HG03442 (cell line): ENCODE measurements around the gene CELF2.
A peak's percentile ranks its signal among the peaks of the same experiment; 100 is the strongest.
"Not testable (repeated sequence)": the region's sequence is repeated elsewhere in the genome, so short reads cannot be mapped to it uniquely, and the experiment has no call there.

Experiments
- ATAC-seq: cut with Tn5 transposase; IDR thresholded peaks from one replicate; pipeline ENCODE4 v1.9.1; 2021; ENCODE audit warnings: mild to moderate bottlenecking, moderate library complexity; ENCODE audit not compliant: unreplicated experiment

Gene CELF2

DNA sequence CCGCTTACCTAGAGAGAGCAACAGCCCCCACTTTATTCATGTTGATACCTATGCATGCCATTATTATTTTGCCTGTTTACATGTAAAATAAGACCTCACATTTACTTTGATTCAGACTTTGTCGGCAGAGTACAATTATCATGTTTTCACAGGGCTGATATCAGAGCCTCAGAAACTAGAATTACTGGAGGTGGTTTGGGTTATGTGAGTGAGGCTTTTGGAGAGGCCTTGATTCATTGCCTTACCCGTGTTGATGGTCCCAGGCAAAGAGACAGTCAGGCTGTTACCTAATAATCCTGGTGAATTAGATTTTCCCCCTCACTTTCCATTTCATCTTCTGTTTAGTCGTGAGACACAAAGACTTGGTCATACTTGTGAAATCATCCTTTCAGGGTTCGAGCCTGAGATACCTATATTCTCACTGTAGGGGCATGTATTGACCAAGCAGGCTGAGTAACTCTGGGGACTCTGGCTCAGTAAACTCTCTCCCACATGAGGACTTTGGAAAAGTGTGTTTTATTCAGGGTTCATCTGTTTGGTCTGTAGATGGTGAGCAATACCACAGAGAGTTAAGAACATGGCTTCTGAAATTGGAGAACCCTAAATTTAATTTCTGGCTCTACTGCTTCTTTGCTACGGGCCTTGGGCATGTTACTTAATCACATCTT is 150.9 kb downstream of the CELF2 start:
- ATAC-seq = no peak

DNA sequence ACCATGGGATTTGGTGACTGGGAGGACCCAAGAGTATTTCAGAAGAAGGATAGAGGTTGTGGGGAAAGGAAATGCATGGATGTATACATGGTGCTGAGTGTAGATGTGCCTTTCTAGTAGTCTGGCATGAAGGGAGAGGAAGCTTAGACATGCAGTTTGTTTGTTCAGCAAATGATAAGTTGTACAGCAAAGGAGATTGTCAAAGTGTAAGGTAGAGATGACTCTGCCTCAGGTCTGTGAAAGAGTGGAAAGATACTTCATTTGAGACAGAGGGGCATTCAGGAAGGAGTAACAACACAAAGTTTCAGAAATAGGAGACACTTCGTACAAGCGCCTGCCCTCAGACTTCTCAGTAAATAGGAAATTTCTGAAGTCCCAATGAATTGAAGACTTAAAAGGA is 152.3 kb downstream of the CELF2 start:
- no peak for ATAC-seq

DNA sequence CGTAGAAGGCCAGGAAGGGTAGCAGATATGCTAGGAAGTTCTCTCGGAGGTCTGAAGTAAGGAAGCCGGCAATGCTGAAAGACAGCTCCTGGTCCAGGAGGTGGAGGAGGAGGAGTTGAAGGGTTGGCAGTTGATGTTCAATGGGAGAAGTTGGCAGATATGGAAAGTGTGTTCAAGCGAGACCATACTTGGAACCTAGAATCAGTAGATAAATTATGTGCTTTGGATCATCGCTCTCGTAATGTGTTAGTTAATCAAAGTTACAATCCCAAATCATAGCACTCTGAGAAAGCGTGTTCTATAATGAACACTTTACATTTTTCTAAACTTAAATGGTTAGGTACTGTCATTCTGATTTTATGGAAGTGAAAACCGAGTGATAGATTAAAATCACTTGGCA is 152.9 kb downstream of the CELF2 start:
- ATAC-seq = no peak

DNA sequence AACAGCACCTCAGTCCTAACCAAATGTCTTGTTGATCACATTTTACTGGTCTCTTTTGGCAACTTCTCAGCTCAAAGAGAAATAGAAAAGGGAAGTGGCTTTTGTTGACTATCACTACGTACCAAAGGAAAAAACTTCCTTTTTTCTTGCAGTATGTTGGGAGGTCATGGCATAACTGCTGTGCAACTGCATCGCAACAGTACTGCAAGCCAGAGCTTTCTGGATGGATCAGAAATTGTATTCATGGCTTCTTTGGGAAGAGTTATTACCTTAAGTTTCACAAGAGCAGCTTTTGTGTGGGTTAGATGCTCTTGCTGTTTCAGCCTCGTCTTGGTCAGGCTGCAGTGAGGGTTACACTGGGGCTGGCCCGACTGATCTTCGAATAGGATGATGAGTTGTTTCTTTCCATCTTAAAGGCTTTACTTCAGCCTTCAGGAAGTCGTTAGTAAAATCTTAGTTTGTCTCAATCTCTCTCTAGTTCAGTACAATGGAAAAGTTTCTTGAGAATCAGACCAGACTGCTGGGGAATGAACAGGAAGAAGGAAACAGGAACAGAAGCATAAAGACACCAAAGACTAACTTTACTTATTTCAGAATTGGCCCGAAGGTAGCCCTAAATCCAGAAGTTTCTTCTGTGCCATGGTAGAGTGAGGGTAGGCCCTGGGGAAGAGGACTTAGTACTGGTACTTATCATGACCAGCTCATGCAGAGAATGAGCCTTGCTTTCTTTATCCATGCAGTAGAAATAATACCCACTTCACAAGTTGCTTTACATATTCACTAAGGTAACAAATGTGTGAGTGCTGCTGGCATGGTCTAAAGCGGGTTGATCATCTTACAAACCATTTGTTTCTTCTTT is 153.6 kb downstream of the CELF2 start:
- ATAC-seq = peak; percentile 38

DNA sequence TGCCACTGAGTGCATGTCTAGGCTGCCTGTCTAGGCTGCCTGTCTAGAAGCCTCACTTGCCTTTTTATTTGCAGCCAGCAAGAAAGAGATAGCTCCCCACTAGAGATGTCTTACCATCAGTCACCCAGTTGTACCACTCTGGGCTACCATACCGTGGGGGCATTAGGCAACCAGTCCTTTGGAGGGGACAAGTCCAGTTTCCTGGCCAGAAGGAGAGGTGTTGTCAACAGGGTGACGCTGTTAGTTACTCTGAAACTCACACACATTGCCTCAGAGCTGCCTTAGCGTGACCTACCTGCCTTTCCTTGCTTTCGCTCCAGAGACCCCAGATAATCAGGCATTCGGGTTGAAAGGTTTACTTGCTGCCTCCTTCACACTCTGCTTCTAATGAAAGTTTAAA is 155.4 kb downstream of the CELF2 start:
- no peak for ATAC-seq

DNA sequence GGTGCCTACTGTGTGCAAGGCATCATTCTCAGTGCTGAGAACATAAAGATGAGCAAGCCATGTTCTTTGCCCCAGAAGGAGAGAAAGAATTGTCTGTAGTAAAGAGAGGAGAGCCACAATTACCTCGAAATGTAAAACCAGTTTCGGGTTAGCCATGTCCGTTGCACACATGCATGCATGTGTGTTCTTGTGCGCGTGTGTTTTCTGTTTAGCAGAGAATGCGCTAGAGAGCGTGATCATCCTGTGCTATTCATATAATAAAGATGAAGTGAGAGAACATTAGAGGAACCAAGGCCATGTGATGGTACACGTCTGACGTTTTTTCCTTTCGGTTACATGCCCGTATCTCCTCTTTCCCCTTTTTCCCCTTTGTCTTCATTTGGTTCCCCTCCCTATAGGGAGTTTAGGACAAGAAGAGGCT is 158.2 kb downstream of the CELF2 start:
- ATAC-seq = peak; percentile 37

DNA sequence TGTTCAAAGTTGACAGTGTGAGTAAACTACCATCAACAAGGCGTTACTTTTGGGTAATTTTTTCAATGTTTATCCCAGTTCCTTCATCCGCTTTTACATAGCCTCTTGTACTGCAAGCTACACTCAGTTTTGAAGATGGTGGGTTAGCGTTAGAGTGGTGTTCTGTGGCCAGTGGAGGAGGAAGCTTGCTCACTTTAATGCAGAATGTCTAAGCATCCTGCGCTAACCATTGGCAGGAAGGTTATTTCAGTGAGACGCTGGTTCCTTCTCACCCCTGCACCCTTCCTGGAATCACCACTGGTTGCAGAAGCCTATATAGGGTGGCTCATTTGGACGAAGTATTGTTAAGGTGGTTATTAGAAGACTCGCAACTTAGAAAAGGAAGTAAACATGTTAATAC is 159.1 kb downstream of the CELF2 start:
- ATAC-seq = peak; percentile 9

DNA sequence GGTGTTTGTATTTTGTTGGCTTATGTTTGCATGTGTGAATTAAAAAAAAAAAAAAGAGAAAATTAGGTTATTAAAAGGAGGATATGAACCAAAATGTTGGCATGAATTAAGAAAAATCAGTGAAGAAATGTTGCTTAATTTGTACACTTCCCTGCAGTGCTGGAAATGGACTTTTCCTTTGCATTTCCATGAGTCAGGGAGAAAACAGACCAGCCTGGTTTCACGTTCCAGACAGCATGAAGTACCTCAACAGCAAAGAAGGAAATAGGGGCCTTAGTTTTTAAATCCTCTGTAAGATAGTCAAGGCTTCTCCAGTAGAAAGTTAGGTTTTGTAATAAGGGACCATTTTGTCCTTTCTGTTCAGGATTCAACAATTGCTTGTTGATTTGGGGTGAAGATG is 159.7 kb downstream of the CELF2 start:
- ATAC-seq = no peak

DNA sequence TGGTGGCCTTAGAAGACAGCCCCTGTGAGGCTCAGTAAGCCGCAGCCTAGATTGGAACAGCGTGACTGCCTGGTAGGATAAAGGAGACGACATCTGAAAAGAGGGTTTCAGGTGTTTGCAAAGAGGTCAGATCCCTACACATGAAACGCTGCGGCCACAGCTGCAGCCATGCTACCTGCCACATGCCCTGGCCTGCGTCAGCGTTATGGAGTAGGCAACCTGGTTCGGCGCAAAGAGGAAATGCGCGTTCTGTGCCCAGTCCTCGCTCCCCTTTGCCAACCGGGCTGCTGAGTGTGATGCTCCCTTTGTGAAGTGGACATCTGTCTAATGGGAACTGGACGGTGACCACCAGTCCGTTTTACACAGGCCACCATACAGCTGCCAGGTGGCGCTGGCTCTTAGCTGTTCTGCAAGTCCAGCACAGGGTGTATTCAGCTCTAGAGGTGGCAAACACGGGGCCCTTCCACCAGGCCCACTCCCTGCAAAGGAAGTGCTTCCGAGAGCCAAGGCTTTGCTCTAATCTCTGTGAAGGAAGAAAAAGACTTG is 160.3 kb downstream of the CELF2 start:
- no peak for ATAC-seq

DNA sequence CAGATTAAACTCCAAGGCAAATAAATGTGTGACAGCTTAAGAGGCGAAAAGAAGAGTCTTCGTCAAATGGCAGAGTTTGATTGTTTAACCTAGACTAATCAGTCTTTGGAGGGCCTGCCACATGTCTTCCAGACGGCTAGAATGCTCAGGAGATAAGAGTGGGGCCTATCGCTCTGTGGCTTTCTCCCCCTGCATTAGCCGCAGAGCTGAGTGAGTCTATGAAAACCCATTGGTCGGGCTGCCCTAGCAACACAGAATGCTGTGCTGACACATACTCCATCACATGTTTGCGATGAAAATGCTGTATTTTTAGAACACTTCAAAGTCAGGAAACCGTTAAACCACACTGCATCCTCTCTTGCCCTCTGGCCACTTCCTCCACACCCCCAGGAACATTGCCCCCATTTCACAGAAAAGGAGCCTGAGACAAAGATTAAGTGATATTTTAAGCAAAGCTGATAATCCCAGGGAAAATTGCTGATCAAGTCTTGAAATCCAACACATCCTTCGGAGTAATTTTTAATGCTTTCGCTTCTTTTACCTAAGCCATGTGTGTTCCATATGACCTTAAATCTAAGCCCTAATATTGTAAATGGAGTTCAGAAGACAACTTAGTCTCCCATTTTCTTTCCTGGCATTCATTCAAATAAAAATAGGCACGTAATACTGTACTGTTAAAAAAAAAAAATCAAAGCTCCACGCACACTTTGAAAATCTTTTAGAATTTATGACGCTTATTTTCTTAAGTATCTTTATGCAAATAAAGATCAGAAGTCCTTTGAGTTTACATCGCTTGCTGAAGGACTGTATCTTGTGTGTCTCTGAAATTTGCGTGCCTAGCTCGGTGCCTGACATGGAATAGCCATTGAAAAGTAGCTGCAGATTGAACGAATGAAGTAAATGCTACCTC is 161.2 kb downstream of the CELF2 start:
- ATAC-seq = peak; percentile 81

DNA sequence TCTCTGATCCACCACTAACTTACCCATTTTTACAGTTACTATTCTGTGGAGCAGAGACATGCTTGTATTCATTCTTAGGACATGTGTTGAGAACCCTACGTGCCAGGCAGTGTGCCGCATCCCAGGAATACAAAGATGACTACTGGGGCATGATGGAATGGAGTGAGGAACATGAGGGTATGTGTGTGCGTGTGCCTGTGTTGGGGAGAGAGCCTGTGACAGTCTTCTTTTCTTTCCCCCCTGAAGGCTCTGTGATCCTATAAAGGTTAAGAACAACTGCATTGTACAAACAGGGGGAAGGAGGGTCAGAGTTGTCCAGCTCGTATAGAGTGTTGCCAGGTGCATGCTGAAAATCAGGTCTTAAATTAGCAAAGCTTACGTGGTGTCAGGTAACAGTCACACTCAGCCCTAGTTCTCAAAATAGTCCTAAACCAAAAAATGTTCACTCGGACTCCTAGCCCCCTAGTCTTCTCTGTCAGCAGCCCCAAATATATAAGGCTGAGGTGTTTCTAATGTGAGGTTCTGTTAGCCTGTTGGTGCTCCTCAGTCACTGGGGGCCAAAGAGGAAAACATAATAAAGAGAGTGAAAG is 161.9 kb downstream of the CELF2 start:
- ATAC-seq = no peak

DNA sequence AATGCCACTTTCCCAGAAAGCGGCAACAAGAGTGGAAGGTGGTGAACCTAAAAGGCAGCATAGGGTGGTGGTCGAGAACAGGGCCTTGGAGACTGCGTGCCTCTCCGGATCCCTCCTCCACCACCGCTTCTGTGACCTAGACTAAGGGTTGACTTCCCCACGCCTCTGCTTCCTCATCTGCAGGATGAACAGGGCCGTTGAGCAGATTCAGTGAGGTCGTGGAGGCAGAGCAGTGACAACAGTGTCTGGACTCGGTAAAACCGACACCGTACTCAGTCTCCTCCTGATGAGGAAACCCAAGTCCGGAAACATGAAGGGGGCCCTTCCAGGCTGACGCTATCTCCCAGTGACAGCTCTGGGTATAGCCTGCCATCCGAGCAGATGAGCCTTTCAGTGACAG is 162.6 kb downstream of the CELF2 start:
- peak; percentile 18 for ATAC-seq

DNA sequence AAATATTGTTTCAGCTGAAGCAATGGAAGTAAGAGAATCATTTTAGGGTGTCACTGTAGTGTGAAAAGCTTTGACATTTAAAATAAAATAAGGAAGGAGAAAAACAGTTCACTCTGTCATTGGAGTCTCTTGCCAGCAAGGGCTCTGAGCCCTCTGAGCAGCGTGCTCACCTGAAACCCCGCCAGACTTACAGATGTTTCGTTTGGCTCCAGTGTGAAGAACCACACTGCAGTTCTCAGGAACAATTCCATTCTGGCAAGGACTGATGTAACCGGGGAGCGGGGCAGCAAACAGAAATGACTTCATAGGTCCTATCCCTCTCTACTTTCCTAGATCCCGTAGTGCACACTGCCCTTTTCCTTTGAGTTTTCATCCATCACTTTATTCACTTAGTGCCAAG is 164.3 kb downstream of the CELF2 start:
- no peak for ATAC-seq

DNA sequence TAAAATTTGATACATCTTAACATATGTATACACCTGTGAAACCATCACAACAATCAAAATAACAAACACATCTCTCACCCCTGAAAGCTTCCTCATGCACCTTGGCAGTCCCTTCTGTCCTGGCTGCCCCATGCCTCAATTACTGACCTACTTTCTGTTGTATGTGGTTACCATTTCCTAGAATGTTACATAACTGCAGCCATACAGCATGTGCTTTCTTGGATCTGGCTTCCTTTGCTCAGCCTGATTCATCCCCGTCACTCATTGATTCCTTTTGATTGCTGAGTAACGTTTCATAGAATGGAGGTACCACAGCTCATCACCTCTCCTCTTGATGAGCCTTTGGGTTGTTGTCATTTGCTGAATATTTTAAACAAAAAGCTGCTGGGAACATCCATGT is 165.3 kb downstream of the CELF2 start:
- no peak for ATAC-seq

DNA sequence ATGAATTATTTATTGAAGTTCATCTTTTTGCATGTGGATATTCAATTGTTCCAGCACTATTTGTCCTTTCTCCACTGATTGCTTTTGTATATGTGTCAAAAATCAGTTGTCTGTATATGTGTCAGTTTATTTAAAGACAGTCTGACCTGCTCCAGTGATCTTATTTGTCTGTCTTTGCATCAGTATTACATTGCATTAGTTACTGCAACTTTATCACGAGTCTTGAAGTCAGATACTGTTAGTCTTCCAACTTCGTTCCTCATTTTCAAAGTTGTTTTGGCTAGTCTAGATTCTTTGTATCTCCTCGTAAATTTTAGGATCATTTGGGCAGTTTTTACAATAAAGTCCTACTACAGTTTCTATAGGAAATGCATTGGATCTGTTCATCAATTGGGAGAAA is 166.4 kb downstream of the CELF2 start:
- no peak for ATAC-seq

DNA sequence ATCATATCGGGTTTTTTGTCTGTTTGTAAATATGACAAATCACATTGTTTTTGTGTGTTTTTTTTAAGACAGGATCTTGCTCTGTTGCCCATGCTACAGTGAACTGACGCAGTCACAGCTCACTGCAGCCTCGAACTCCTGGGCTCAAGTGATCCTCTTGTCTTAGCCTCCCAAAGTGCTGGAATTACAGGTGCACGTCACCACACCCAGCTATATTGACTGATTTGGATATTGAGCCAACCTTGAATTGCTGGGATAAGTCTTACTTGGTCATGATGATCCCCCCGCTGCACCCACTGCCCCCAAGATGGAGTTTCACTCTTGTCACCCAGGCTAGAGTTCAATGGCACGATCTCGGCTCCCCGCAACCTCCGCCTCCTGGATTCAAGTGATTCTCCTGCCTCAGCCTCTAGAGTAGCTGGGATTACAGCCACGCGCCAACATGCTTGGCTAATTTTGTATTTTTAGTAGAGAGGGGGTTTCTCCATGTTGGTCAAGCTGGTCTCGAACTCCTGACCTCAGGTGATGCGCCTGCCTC is 167.5 kb downstream of the CELF2 start:
- ATAC-seq = not testable (repeated sequence)

DNA sequence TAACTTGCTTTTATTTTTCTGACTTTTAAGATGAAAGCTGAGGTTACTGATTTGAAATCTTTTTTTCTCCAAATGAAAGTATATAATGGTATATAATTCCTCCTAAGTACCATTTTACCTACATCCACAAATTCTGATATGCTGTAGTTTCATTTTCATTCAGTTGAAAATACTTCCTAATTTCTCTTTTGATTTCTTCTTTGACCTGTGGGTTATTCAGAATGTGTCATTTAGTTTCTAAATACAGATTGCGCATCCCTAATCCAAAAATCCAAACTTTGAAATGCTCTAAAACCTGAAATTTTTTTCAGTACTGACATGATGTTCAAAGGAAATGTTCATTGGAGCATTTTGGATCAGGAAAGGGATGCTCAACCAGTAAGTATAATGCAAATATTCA is 168.7 kb downstream of the CELF2 start:
- ATAC-seq = no peak

DNA sequence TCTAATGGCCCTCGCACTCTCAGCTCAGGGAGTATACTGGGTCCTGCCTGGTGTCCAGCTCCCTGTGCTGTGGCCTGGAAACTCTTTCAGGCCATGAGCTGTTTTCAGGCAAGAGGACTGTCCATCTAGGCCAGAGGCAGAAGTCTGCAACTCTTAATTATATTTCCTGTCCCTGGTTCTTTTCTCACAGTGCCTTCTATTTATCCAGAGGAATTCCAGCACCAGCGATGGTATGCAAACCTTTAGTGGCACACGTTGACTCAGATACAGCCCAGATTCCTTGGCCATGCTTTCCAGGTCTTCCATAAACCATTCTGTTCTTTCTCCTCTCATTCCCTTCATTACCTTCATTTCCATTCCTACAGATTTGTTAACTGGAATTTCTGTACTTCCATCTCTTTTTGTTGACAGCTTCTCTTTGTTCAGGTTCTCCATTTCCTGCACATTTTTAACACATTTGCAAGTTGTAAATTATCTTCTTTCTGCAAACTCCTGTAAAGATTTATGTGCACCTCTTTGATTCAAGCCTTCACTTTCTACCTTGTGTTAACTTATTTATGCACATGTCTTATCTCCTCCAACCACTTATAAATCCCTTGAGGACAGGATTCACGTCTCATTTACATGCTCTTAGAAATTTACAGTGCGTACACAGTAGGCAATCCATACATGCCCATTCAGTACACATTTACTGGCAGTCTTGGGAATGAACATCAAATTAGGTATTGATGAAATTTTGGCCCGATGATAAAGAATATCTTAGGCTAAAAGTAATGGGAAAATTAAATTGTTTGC is 172.1 kb downstream of the CELF2 start:
- no peak for ATAC-seq

DNA sequence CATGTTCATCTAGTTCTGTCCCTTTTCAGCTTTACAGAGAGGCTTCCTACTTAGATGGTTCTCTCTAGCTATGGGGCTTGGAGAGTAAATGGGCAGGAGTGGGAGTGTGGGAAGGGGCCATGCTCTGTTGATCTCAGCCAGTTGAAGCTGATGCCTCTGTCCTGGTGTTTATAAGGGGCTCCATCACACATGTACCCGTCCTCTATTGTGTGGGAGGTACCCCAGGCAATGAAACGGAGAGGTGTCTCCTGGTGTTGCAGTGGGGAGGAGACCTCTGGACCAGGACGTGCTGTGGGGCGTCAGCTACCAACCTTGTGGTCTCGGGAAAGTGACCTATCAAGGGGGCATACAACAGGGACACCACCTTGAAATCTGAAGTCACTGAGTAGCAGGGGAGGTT is 173.5 kb downstream of the CELF2 start:
- ATAC-seq = no peak

DNA sequence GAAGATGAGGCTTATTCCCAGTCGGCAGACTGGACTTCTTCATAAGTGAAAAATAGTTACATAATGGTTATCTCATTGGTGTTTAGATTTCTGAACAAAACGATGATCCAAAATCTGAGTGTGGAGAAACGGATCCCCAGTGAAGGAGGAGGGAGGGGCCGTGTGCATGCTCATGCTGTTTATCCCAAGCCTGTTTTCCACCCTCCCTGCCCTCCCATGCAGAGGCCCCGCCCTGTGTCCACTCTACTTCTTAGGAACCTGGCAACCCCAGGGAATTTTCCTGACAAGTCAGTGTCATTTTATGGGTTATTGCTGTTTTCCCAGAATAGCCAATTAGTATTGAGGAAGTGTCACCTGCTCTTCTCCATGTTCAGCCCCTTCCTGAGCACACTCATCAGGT is 174.0 kb downstream of the CELF2 start:
- ATAC-seq = no peak
